Measurements from ENCODE around the gene PEX11B. TPM values are rescaled to one million over a fixed set of nuclear protein-coding genes. Genes with fewer than 3 reads are reported as not detected.
A peak's percentile ranks its signal among the peaks of the same experiment; 100 is the strongest.

Gene PEX11B
- total and polyA plus RNA-seq, 2 donors (not counting 3 experiments of a cell fraction or from before 2014, with no cell fraction given), result 30.5 to 42.5 TPM

DNA sequence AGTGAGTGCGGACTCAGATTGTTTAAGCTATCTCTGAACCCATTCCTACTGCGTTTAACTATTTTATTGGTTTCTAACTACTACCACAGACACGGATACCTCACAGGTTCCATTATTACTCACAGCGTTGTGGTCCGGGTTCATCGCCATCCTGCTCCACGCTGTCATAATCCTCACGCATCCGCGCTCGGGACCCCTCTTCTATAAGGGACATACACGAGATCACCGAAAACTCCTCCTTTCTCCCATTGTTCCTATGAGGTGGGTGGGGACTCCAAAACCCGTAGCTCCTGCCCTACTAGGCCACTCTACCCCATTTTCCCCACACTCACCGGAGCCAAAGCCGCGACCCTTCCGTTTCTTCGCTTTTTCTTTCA lies 8.2 kb upstream of the PEX11B start:
- Histone ChIP-seq H3K9ac (replicated peaks; ENCODE audit: extremely low read depth, insufficient read depth, low read length) (peak overlapping the region; percentile 99), H3K4me1 (ENCODE audit: control insufficient read depth, extremely low read depth, insufficient read depth, low read length) (peaks cover 8% of the 10 kb centered on the region), H3K9me1 (replicated peaks; ENCODE audit: control insufficient read depth, extremely low read depth, insufficient read depth, low read length) (no peaks in the 10 kb centered on the region), H4K20me1 (replicated peaks; ENCODE audit: control insufficient read depth, extremely low read depth, insufficient read depth, low read length) (no peaks in the 10 kb centered on the region), H3K36me3 (ENCODE audit: control insufficient read depth in 2 of 2, extremely low read depth in 1 of 2, insufficient read depth in 2 of 2, low read length in 2 of 2) (peaks cover 3 to 6% of the 10 kb centered on the region in 2 experiments), H3K4me3 (replicated peaks in 1 of 3; ENCODE audit: insufficient read depth in 1 of 3, low read depth in 1 of 3, low read length in 3 of 3) (peak overlapping the region; percentile 80 to 89 (median 80)), H3K4me2 (ENCODE audit: insufficient read depth, low read length) (peak overlapping the region; percentile 95), H3K27me3 (ENCODE audit: control insufficient read depth in 2 of 2, insufficient read depth in 2 of 2, low read length in 2 of 2) (no peaks in the 10 kb centered on the region), H3K9me3 (replicated peaks; ENCODE audit: control insufficient read depth, insufficient read depth, low read length) (no peaks in the 10 kb centered on the region), H2AFZ (ENCODE audit: low read depth, low read length) (peak overlapping the region; percentile 60), H3K27ac (ENCODE audit: insufficient read depth, low read depth, low read length) (peak overlapping the region; percentile 94), H3K79me2 (ENCODE audit: control insufficient read depth, insufficient read depth, low read length) (peaks cover 13% of the 10 kb centered on the region)
- ChIA-PET POLR2A (interaction anchor here (1.0 to 1.7 kb wide), 9 partner anchors 8 to 102 kb away, joined by 3 to 11 read pairs (median 3); partner anchors contain the start of genes ANKRD34A, LIX1L, PEX11B and PIAS3), CTCF (interaction anchor here (1.1 to 2.2 kb wide), 14 partner anchors 8 to 81 kb away, joined by 3 to 23 read pairs (median 6); partner anchors contain the start of genes ANKRD34A, LIX1L, NUDT17 and PEX11B)
- TF ChIP-seq, protein P1, sequence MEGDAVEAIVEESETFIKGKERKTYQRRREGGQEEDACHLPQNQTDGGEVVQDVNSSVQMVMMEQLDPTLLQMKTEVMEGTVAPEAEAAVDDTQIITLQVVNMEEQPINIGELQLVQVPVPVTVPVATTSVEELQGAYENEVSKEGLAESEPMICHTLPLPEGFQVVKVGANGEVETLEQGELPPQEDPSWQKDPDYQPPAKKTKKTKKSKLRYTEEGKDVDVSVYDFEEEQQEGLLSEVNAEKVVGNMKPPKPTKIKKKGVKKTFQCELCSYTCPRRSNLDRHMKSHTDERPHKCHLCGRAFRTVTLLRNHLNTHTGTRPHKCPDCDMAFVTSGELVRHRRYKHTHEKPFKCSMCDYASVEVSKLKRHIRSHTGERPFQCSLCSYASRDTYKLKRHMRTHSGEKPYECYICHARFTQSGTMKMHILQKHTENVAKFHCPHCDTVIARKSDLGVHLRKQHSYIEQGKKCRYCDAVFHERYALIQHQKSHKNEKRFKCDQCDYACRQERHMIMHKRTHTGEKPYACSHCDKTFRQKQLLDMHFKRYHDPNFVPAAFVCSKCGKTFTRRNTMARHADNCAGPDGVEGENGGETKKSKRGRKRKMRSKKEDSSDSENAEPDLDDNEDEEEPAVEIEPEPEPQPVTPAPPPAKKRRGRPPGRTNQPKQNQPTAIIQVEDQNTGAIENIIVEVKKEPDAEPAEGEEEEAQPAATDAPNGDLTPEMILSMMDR (IDR thresholded peaks at IDR 0.05; ENCODE audit: extremely low read depth in 1 of 2, insufficient read depth in 1 of 2, low read depth in 1 of 2, low read length in 2 of 2), result no peak
- TF ChIP-seq FOS (IDR thresholded peaks at IDR 0.05; ENCODE audit: borderline replicate concordance, insufficient read depth, low read length) (no peak), MYC (IDR thresholded peaks at IDR 0.05; ENCODE audit: low read depth, low read length) (no peak), POLR2AphosphoS5 (IDR thresholded peaks at IDR 0.05; ENCODE audit: insufficient read depth, low read depth, low read length) (no peak), POLR2A (IDR thresholded peaks at IDR 0.05; ENCODE audit: low read depth, low read length) (no peak), EZH2 (IDR thresholded peaks at IDR 0.05; ENCODE audit: borderline replicate concordance, low read depth, low read length, severe bottlenecking) (no peak), GATA2 (IDR thresholded peaks at IDR 0.05; ENCODE audit: insufficient read depth, insufficient read length, low read depth, low read length) (no peak)
- TF ChIP-seq, protein P2, sequence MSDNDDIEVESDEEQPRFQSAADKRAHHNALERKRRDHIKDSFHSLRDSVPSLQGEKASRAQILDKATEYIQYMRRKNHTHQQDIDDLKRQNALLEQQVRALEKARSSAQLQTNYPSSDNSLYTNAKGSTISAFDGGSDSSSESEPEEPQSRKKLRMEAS (IDR thresholded peaks at IDR 0.05; ENCODE audit: insufficient read depth, insufficient read length), result no peak
- no peak for FAIRE-seq
- intact Hi-C loops (cut with micrococcal nuclease), result loop anchor here (1.0 to 5.0 kb wide), 3 partner anchors 31 to 38 kb away; partner anchors contain the start of genes ANKRD34A and POLR3GL
- BruUV-seq (replicated peaks), result no TSS peak
- dilution Hi-C loops (cut with MboI; ENCODE audit: extremely low pct_ligation_motif_present, low sequenced_read_pairs), result no loop called here
- DNase-seq (ENCODE audit: low read depth, low spot score), result peak; percentile 7

Measured in endothelial cell of umbilical vein (primary cell).